Sigmoid colon (tissue), 4 donors: ENCODE results near the gene CD33.

Experiments
- EP300 ChIP-seq, 4 donors: sonication (generic); formaldehyde crosslinking; IDR thresholded peaks; one replicate each; pipeline ENCODE4 v1.6.1; 2017; ENCODE audit warnings: antibody characterized with exemption in 4 of 4
- POLR2A ChIP-seq, 2 donors: fragments of 450-650 bp; IDR thresholded peaks; one replicate each; pipeline ENCODE4 v1.6.1; 2016; ENCODE audit warnings: antibody characterized with exemption in 2 of 2, mild to moderate bottlenecking in 2 of 2, moderate library complexity in 2 of 2
- TF ChIP-seq, protein P1 (sequence below), 4 experiments: fragments of 450-650 bp in 3 of 4; fragments of 200-600 bp in 1 of 4; IDR thresholded peaks; one replicate each; pipeline ENCODE4 v1.5.1; 2016 to 2019; ENCODE audit warnings: antibody characterized with exemption in 4 of 4, mild to moderate bottlenecking in 3 of 4, moderate library complexity in 2 of 4

DNA sequence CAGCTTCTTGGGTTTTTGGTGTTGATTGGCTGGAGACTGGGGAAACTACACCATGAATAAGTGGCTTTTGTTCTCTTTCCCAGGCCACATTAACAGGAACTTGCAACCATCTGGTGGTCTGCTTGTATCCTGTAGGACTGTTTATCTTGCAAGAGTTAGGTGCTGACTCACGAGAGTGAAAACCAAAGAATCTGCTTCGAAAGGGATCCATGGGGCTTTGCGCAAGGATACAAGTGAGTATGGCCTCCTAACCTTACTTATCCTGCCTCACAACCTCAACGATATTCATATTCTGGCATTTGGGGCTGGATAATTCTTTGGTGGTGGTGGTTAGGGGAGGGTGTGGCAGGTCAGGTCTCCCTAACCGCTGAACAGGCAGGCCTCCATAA, 21.3 kb downstream of the CD33 start:
- TF ChIP-seq, protein P1, sequence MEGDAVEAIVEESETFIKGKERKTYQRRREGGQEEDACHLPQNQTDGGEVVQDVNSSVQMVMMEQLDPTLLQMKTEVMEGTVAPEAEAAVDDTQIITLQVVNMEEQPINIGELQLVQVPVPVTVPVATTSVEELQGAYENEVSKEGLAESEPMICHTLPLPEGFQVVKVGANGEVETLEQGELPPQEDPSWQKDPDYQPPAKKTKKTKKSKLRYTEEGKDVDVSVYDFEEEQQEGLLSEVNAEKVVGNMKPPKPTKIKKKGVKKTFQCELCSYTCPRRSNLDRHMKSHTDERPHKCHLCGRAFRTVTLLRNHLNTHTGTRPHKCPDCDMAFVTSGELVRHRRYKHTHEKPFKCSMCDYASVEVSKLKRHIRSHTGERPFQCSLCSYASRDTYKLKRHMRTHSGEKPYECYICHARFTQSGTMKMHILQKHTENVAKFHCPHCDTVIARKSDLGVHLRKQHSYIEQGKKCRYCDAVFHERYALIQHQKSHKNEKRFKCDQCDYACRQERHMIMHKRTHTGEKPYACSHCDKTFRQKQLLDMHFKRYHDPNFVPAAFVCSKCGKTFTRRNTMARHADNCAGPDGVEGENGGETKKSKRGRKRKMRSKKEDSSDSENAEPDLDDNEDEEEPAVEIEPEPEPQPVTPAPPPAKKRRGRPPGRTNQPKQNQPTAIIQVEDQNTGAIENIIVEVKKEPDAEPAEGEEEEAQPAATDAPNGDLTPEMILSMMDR (IDR thresholded peaks at IDR 0.05) = no peak
- TF ChIP-seq EP300 (IDR thresholded peaks at IDR 0.05) (no peak), POLR2A (IDR thresholded peaks at IDR 0.05) (no peak)
